Osteocyte (in vitro differentiated cells): ENCODE results near the gene KRT17. TPM values are rescaled to one million over a fixed set of nuclear protein-coding genes. Genes with fewer than 3 reads are reported as not detected.

Experiments
- DNase-seq: peaks from one replicate; pipeline ENCODE4 v3.0.0; 2021; ENCODE audit warnings: mixed read lengths; ENCODE audit not compliant: unreplicated experiment; ENCODE audit errors: extremely low spot score
- H3K27ac Mint-ChIP-seq: one replicate; pipeline ENCODE4 v1.8.0; 2021; ENCODE audit warnings: mild to moderate bottlenecking, mixed read lengths; ENCODE audit not compliant: unreplicated experiment
- H3K27me3 Mint-ChIP-seq: one replicate; pipeline ENCODE4 v1.8.0; 2021; ENCODE audit warnings: mixed read lengths; ENCODE audit not compliant: unreplicated experiment
- H3K36me3 Mint-ChIP-seq: one replicate; pipeline ENCODE4 v1.8.0; 2021; ENCODE audit warnings: mixed read lengths; ENCODE audit not compliant: unreplicated experiment
- H3K4me1 Mint-ChIP-seq: one replicate; pipeline ENCODE4 v1.8.0; 2021; ENCODE audit warnings: mixed read lengths; ENCODE audit not compliant: unreplicated experiment
- H3K4me3 Mint-ChIP-seq: one replicate; pipeline ENCODE4 v1.8.0; 2021; ENCODE audit warnings: mild to moderate bottlenecking, moderate library complexity, mixed read lengths; ENCODE audit not compliant: unreplicated experiment
- H3K9me3 Mint-ChIP-seq: one replicate; pipeline ENCODE4 v1.8.0; 2021; ENCODE audit warnings: mixed read lengths; ENCODE audit not compliant: unreplicated experiment
- CTCF ChIP-seq: fragments of 200-600 bp; sonication (generic); IDR thresholded peaks from 2 replicates; pipeline ENCODE4 v1.5.0; 2021; ENCODE audit warnings: antibody characterized with exemption, mild to moderate bottlenecking, moderate library complexity
- long read RNA-seq: library from polyadenylated mRNA; unstranded; transcript quantifications from one replicate; pipeline ENCODE4 v2.0.0, GENCODE V29; 2021
- total RNA-seq: library from RNA; stranded (reverse); gene quantifications from 2 replicates; pipeline ENCODE4 v1.2.1, GENCODE V29; 2021

Gene KRT17
- total RNA-seq: 40.5 and 43.2 TPM in 2 replicates
- long read RNA-seq, transcript KRT17-209 (8 exons, 1,651 nt): major isoform, 25 of 42 reads
- long read RNA-seq, partial matches to known transcripts: 14 of 42 reads
- long read RNA-seq, other reads (novel, unspliced or antisense): 3 of 42 reads

GRCh38 chr17:41624208-41625101, at the start of gene KRT17:
Gene KRT17, minus strand, starts transcription at chr17:41624575. Its CDS starts 66 bp downstream, at chr17:41624509.
- DNase-seq: no peak

GRCh38 chr17:41672153-41672552, 47.8 kb upstream of the KRT17 start:
- Mint-ChIP-seq H3K36me3 (no peaks in the 10 kb centered on the region), H3K9me3 (no peaks in the 10 kb centered on the region), H3K27ac (no peak overlapping the region), H3K27me3 (no peaks in the 10 kb centered on the region), H3K4me1 (peaks cover 5% of the 10 kb centered on the region), H3K4me3 (no peak overlapping the region)
- TF ChIP-seq CTCF: no peak
- no peak for DNase-seq

More at GRCh38 chr17:41624208-41625101, at the start of gene KRT17:
- Mint-ChIP-seq H3K27ac (peak within 1 kb of the TSS; percentile 91), H3K4me1 (peaks cover 71% of the 10 kb centered on the region), H3K36me3 (no peaks in the 10 kb centered on the region), H3K9me3 (no peaks in the 10 kb centered on the region), H3K27me3 (no peaks in the 10 kb centered on the region), H3K4me3 (peak within 1 kb of the TSS; percentile 45)
- TF ChIP-seq CTCF: no peak

- H3K9me3 Mint-ChIP-seq: no peaks in the 10 kb centered on the region
- no peaks in the 10 kb centered on the region for H3K36me3 Mint-ChIP-seq
- peaks cover 14% of the 10 kb centered on the region for H3K4me1 Mint-ChIP-seq
- H3K27me3 Mint-ChIP-seq: no peaks in the 10 kb centered on the region
- H3K27ac Mint-ChIP-seq: no peak overlapping the region
- no peak for DNase-seq
- no peak overlapping the region for H3K4me3 Mint-ChIP-seq
- no peak for TF ChIP-seq CTCF
Observed at GRCh38 chr17:41667280-41668041, 43.1 kb upstream of the KRT17 start.

- TF ChIP-seq CTCF: peak; percentile 92
- Mint-ChIP-seq H3K27me3 (no peaks in the 10 kb centered on the region), H3K4me3 (peak overlapping the region; percentile 66), H3K9me3 (no peaks in the 10 kb centered on the region), H3K36me3 (no peaks in the 10 kb centered on the region), H3K4me1 (peaks cover 14% of the 10 kb centered on the region), H3K27ac (peak overlapping the region; percentile 95)
- DNase-seq: peak; percentile 92
Observed at GRCh38 chr17:41666708-41667279, 42.4 kb upstream of the KRT17 start.
